HG03565 (cell line): ENCODE results near the gene EFCAB8.

Experiments
- ATAC-seq: cut with Tn5 transposase; IDR thresholded peaks from one replicate; pipeline ENCODE4 v1.9.1; 2021; ENCODE audit warnings: mild to moderate bottlenecking, moderate library complexity; ENCODE audit not compliant: unreplicated experiment

Gene EFCAB8

GRCh38 chr20:32909451-32909850 is 50.7 kb downstream of the EFCAB8 start:
- no peak for ATAC-seq

DNA sequence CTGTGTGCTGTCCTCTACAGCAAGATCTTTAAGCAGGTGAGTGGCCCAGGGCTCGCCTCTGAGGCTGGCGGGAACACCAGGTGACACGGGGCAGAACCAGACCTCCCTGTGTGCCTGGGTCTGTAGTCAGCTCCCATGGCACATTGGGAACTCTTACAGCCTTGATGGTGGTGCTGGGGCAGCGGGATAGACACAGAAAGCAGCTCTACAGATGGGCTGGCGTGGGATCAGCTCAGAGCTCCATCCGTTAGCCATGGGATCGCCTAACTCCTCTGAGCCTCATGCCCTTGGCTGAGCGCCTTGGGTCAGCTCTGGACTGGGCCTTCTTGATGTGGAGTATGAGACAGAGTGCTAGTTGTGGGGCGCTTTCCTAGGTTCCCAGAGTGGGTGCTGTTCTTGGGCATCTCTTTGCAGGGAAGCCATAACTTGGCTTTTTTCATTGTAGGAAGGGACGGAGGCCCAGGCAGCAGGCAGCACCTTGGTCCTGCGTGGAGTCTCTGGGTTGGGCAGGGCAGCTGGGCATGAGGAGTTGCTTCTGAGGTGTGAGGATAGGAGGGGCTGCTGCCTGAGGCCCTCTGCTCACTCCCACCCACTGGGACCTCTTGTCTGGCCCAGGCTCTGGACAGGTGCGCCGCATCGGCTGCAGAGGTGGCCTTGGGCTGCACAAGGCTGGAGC is 51.3 kb downstream of the EFCAB8 start:
- ATAC-seq, result no peak

GRCh38 chr20:32911355-32911754 is 52.6 kb downstream of the EFCAB8 start:
- no peak for ATAC-seq

DNA sequence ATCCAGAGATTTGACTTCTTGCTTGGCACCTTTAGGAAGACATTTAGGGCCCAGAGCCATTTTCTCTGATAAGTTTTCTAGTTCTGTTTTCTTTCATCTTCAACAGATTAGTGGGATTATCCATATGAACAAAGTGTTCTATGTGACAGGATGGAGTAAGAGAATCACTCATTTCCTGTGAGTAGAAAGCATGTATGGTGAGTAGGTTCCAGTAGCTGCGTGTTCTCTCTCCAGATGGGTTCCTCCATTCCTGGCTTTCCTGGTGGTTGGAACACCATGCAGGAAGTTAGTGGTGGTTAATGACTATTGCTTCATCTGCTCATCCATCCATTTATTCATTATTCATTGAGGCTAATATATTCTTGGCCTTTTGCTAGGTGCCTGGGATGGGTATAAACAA is 54.0 kb downstream of the EFCAB8 start:
- ATAC-seq, result no peak

DNA sequence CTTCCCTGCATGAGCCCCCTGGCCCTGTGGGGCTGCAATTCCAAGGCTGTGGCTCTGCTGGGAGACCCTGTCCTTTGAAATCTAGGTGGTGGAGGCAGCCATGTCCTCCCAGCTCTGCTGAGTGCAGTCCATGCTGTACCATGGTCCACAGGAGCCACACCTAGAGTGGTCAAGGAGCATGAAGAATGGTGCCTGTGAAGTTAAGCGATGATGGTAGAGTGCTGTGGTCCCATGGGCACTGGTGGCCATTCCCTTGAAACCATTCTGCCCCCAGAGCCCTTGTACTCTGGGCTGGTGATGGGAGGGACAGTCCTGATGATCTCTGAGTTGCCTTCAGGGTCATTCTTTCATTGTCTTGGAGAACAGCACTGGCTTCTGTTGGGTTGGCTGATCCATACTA is 55.3 kb downstream of the EFCAB8 start:
- ATAC-seq, result no peak

DNA sequence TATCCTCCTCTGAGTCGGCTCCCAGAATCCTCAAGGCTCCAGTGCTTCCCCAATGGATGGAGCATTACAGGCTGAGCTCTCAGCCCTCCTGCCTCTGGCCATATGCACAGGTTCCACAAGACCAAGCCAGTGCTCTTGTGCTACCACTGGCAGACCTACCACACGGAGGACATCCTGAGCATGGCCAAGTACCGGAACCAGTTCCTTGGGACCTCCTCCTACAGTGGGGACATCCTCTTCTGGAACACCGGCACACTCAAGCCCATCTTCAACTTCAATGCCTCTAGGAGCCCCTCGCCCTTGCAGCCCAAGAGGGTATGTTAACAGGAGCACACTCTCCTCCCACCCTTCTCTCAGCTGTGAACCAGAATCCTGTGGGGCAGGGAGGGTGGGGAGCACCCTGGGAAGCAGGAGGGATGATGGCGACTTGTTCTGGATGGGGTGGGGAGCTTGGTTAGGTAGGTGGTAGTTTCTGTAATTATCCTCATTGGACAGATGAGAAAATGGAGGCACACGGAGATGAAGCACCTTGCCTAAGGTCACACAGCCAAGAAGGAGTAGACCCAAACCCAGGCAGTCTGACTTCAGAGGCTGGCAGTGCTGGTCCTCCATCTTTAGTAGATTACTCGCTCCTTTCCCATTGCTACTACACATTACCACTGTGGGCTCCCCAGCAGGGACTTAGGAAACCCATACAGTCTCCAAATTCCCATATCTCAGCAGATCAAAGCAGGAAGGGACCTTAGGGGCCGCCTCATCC is 58.6 kb downstream of the EFCAB8 start:
- no peak for ATAC-seq

GRCh38 chr20:32918296-32918695 is 59.6 kb downstream of the EFCAB8 start:
- ATAC-seq, result no peak

- ATAC-seq, result no peak
These were observed 60.0 kb downstream of the EFCAB8 start for GRCh38 chr20:32918751-32919150.

DNA sequence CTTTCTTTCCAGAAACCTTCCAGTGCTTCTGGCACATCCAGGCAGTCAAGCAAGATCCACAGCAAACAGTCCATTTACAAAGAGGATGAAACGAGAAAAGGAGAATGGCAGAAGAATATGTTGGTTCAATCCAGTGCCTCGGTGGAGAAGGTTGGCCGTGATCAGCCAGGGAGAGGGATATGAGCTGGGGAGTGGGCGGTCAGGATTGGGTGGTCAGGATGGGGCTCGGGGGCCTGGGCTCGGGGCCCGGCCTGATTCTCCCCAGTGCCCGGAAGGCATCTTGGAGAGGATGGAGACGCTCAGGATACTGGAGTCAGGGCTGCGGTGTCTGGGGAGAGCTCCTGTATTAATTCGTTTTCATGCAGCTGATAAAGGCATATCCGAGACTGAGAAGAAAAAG is 61.3 kb downstream of the EFCAB8 start:
- no peak for ATAC-seq

DNA sequence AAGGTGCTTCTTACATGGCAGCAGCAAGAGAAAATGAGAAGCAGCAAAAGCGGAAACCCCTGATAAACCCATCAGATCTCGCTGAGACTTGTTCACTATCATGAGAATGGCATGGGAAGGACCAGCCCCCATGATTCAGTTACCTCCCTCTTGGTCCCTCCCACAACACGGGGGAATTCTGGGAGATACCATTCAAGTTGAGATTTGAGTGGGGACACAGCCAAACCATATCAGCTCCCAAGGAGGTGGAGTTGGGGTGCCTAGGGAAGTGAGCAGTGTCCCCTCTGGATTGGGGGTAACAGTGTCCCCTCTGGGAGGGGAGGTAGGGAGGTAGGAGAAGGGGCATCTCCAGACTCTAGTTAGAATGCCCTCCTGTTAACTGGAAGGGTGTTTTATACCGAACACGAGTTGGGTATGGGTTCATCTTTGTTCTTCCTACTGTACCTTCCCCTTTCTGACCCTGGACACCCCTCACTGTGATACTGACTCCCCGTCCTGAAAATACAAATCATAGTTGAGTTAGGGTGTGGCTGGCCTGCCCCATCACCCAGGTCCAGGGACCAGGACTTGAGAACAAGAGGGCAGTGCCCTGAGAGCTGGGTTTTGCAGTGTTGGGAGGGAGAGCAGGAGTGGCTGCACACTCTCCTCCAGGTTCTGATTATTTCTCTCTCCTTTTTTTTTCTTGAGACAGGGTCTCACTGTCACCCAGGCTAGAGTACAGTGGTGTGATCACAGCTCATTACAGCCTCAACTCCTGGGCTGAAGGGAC is 62.0 kb downstream of the EFCAB8 start:
- ATAC-seq, result no peak

DNA sequence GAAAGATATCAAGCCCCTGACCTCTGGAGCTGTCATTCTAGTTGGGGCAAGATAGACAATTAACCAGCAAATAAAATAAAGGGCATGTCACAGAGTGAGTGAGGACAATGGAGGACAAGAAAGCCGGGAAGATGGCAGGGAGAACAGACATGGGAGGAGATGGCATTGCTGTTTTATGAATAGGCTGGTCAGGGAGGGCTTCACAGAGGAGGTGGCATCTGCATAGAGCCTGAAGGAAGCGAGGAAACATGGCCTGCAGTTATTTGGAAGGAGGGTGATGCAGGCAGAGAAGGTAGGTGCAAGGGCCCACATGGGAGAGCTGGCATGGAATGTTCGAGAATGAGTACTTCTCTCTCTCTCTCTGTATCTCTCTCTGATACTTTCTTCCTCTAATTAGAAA is 63.7 kb downstream of the EFCAB8 start:
- ATAC-seq, result no peak

DNA sequence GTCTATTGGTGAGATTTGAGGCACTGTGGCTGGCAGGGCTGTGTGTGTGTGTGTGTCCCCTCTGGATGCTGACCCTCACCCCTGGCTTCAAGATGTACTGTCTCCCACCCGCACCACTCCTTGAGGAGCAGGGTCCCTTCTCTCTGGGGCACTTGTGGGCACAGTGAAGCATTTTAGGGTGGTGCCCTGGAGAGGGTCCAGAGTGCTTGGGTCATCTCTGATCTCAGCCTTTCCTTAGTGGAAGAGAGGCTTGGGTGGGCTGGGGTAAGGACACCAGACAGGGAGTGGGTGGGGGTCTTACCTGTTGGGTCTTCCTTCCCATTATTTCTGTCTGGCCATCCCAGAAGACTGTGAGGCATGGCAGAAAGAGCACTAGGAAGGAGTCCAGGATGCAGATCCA is 66.1 kb downstream of the EFCAB8 start:
- no peak for ATAC-seq

GRCh38 chr20:32925481-32926196 is 66.9 kb downstream of the EFCAB8 start:
- ATAC-seq, result no peak

DNA sequence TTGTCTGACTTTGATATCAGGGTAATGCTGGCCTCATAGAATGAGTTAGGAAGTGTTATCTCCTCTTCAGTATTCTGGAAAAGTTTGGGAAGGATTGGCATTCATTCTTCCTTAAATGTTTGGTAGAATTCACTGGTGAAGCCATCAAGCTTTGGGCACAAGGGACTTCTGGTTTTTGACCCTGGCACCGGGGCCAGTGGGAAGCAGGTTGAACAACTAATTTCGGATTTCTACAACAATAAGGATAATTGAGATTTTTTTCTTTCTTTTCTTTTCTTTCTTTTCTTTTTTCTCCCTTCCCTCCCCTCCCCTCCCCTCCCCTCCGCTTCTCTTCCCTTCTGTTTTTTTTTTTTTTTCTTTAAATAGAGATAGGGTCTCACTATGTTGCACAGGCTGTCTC is 70.4 kb downstream of the EFCAB8 start:
- ATAC-seq, result no peak

DNA sequence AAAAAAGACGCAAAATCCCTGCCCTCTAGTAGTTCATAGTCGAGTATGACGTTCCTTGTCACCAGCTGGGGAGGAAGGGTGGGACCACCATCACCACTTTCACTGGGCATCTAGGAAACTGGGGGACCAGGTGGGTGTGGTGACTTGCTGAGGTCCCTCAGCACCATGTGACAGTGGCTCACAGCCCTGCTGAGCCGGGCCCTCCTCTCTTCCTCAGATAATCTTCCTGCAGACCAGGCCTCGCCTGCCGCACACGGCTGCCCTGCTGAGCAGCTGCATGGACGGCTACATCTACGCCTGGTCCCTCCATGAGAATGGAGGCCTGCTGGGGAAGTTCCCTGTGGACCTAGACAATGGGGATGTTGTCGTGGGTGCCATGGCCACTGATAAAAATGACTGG is 71.5 kb downstream of the EFCAB8 start:
- no peak for ATAC-seq

- ATAC-seq, result no peak
These were observed 72.0 kb downstream of the EFCAB8 start for GRCh38 chr20:32930701-32931100.

DNA sequence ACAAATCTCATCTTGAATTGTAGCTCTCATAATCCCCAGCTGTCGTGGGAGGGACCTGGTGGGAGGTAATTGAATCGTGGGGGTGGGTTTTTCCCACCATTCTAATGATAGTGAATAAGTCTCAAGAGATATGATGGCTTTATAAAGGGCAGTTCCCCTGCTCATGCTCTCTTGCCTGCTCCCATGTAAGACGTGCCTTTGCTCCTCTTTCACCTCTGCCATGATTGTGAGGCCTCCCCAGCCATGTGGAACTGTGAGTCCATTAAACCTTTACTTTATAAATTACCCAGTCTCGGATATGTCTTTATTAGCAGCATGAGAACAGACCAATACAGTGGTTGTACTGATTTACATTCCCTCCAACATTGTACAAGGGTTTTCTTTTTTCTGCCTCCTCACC is 75.9 kb downstream of the EFCAB8 start:
- ATAC-seq, result no peak

DNA sequence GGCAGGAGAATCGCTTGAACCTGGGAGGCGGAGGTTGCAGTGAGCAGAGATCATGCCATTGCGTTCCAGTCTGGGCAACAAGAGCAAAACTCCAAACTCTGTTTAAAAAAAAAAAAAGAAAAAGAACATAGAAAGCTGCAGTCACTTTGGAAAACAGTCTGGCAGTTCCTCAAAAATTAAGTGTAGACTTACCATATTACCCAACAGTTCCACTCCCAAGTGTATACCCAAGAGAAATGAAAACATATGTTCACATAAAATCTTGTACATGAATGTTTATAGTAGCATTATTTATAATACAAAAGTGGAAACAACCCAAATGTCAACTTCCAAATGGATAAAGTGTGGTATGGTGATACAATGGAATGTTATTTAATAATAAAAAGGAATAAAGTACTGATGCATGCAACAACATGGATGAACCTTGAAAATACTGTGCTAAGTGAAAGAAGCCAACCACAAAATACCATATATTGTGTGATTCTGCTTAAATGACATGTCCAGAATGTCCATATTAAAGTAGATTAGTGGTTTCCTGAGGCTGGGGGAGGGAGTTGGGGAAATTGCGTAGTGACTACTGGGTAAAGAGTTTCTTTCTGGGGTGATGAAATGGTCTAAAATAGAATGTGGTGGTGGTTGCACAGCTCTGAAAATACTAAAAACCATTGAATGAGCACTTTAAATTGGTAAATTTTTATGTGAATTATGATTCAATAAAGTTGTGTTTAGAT is 82.6 kb downstream of the EFCAB8 start:
- ATAC-seq, result no peak

- no peak for ATAC-seq
These were observed 84.8 kb downstream of the EFCAB8 start for GRCh38 chr20:32943490-32944052.

GRCh38 chr20:32945710-32946221 is 87.0 kb downstream of the EFCAB8 start:
- ATAC-seq, result no peak
